Measurements from ENCODE around the gene GNB1. TPM values are rescaled to one million over a fixed set of nuclear protein-coding genes. Genes with fewer than 3 reads are reported as not detected.

Gene GNB1
- total RNA-seq, 1 experiment from 2014 or later, result 400 TPM

GRCh38 chr1:1796466-1796865, 94.4 kb downstream of the GNB1 start:
- Histone ChIP-seq H2AK5ac (ENCODE audit: insufficient read length, low read length) (no peak overlapping the region), H3K4me1 (ENCODE audit: insufficient read depth, low read length) (no peaks in the 10 kb centered on the region), H2BK15ac (ENCODE audit: low read depth, low read length) (no peak overlapping the region), H4K8ac (replicated peaks; ENCODE audit: insufficient read length, low read depth, low read length) (no peak overlapping the region), H4K91ac (ENCODE audit: insufficient read length, low read depth, low read length) (no peak overlapping the region), H3T11ph (ENCODE audit: low read length) (no peak overlapping the region), H3K27me3 (ENCODE audit: insufficient read depth, low read length) (no peaks in the 10 kb centered on the region), H3K9ac (ENCODE audit: extremely low read depth, insufficient read length, low read length) (no peak overlapping the region), H2BK20ac (ENCODE audit: low read depth, low read length, poor library complexity, severe bottlenecking) (no peak overlapping the region), H3K18ac (ENCODE audit: insufficient read length, low read depth, low read length) (no peak overlapping the region), H3K79me1 (ENCODE audit: insufficient read depth, low read depth, low read length, poor library complexity, severe bottlenecking) (peaks cover 3% of the 10 kb centered on the region), H3K79me2 (ENCODE audit: insufficient read depth, low read length) (peaks cover 3% of the 10 kb centered on the region; the same call in 1 of the 2 replicates), H3K9me3 (ENCODE audit: control insufficient read depth, low read depth, low read length) (no peaks in the 10 kb centered on the region), H2BK5ac (ENCODE audit: insufficient read length, low read length) (no peak overlapping the region), H3K4ac (ENCODE audit: low read depth, low read length) (no peak overlapping the region), H3K23me2 (ENCODE audit: insufficient read length, low read depth, low read length, poor library complexity, severe bottlenecking) (no peaks in the 10 kb centered on the region), H2BK120ac (ENCODE audit: low read depth, low read length, poor library complexity, severe bottlenecking) (no peak overlapping the region), H3K4me2 (ENCODE audit: insufficient read depth, insufficient read length, low read length) (no peak overlapping the region), H4K5ac (ENCODE audit: insufficient read length, low read depth, low read length) (no peak overlapping the region), H3K27ac (ENCODE audit: insufficient read length, low read depth, low read length) (no peak overlapping the region), H2AFZ (ENCODE audit: low read length) (no peak overlapping the region), H4K20me1 (ENCODE audit: control insufficient read depth, insufficient read depth, insufficient read length) (peaks cover 3% of the 10 kb centered on the region), H3K14ac (ENCODE audit: insufficient read depth, low read length) (no peak overlapping the region), H3K23ac (ENCODE audit: insufficient read length, low read depth, low read length) (no peak overlapping the region), H2BK12ac (ENCODE audit: insufficient read length, low read depth, low read length) (no peak overlapping the region), H3K56ac (ENCODE audit: insufficient read length, low read depth, low read length) (no peak overlapping the region)
- Mint-ChIP-seq H3K4me1 (peaks cover 0 to 2% of the 10 kb centered on the region in 2 experiments; a peak in 1 of 4 replicates), H3K4me3 (no peak overlapping the region), H3K27me3 (ENCODE audit: low read depth) (no peaks in the 10 kb centered on the region), H3K27ac (peak overlapping the region in 2 of 3 experiments; percentile 35 to 61; a peak in 1 of 7 replicates), H3K9me3 (no peaks in the 10 kb centered on the region), H3K36me3 (ENCODE audit: insufficient read depth in 1 of 3, low read depth in 3 of 3) (peaks cover 52 to 81% (median 79%) of the 10 kb centered on the region in 3 experiments)
- peak; percentile 50; the same call in 2 of the 3 replicates for TF ChIP-seq CTCF (conservative IDR thresholded peaks at IDR 0.05)
- no CpG with 5 or more reads among the region's 5 CpGs for WGBS (ENCODE audit: extremely low coverage, insufficient read length, low lambda C conversion rate)
- no peak for DNase-seq

All from H9 (cell line).